ENCODE data around the gene KLB.

- TF ChIP-seq EZH2 (IDR thresholded peaks at IDR 0.05; ENCODE audit: borderline replicate concordance, insufficient read depth, low read depth, low read length, poor library complexity, severe bottlenecking) (no peak), CTCF (IDR thresholded peaks at IDR 0.05) (no peak)
Observed at GRCh38 chr4:39383690-39384089, 23.0 kb upstream of the KLB start.

Data from B cell (primary cell).